Endothelial cell of umbilical vein (primary cell): Measurements from ENCODE around the gene RPL21.

Experiments used
- EZH2 ChIP-seq: IDR thresholded peaks from 2 replicates; pipeline ENCODE4 v1.6.1; 2012; ENCODE audit warnings: borderline replicate concordance, low read depth, mild to moderate bottlenecking, moderate library complexity, low read length, inconsistent platforms; ENCODE audit not compliant: severe bottlenecking
- GATA2 ChIP-seq: IDR thresholded peaks from 2 replicates; pipeline ENCODE4 v1.7.0; 2011; ENCODE audit warnings: low read depth, mild to moderate bottlenecking, moderate library complexity, mixed read lengths, low read length; ENCODE audit not compliant: insufficient read length, insufficient read depth
- JUN ChIP-seq: IDR thresholded peaks from 2 replicates; pipeline ENCODE4 v1.6.1; 2011; ENCODE audit warnings: borderline replicate concordance, low read depth; ENCODE audit not compliant: insufficient read length, insufficient read depth
- MYC ChIP-seq: IDR thresholded peaks from one replicate; pipeline ENCODE4 v1.6.1; 2011; ENCODE audit warnings: mild to moderate bottlenecking, low read depth, low read length
- POLR2A ChIP-seq: IDR thresholded peaks from 2 replicates; pipeline ENCODE4 v1.6.1; 2012; ENCODE audit warnings: low read depth, mild to moderate bottlenecking, control low read depth, low read length
- POLR2AphosphoS5 ChIP-seq: IDR thresholded peaks from 2 replicates; pipeline ENCODE4 v1.6.1; 2012; ENCODE audit warnings: low read depth, mild to moderate bottlenecking, control low read depth, low read length, moderate library complexity; ENCODE audit not compliant: insufficient read depth
- TF ChIP-seq, protein P1 (sequence below), 2 donors: IDR thresholded peaks; 1 replicate in 1 of 2; 2 replicates in 1 of 2; pipeline ENCODE4 v1.5.1; 2011; ENCODE audit warnings: low read length in 2 of 2, mild to moderate bottlenecking in 2 of 2, moderate library complexity in 2 of 2, control low read depth in 1 of 2, inconsistent platforms in 1 of 2, low read depth in 1 of 2; ENCODE audit not compliant: insufficient read depth in 1 of 2; ENCODE audit errors: extremely low read depth in 1 of 2
- TF ChIP-seq, protein P2 (sequence below): IDR thresholded peaks from 2 replicates; pipeline ENCODE4 v1.6.1; 2011; ENCODE audit not compliant: insufficient read depth, insufficient read length

DNA sequence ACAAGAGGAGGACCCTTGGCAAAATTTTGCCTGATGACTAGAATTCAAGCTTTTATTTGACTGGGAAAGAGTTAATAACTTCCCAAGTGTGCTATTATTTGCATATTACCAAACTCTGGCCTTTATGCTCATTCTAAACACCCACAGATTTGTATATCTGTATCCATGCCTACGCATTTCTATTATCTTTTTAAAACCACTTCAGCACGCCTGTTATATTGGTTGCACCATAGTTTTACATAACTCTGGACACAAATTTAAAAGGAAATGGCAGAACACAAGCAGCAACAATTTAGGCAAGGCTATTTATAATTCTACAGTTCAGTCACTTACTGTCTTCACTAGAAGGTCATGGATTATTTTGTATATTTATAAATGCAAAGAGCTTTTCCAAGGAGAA, 15.6 kb downstream of the RPL21 start:
- TF ChIP-seq, protein P1, sequence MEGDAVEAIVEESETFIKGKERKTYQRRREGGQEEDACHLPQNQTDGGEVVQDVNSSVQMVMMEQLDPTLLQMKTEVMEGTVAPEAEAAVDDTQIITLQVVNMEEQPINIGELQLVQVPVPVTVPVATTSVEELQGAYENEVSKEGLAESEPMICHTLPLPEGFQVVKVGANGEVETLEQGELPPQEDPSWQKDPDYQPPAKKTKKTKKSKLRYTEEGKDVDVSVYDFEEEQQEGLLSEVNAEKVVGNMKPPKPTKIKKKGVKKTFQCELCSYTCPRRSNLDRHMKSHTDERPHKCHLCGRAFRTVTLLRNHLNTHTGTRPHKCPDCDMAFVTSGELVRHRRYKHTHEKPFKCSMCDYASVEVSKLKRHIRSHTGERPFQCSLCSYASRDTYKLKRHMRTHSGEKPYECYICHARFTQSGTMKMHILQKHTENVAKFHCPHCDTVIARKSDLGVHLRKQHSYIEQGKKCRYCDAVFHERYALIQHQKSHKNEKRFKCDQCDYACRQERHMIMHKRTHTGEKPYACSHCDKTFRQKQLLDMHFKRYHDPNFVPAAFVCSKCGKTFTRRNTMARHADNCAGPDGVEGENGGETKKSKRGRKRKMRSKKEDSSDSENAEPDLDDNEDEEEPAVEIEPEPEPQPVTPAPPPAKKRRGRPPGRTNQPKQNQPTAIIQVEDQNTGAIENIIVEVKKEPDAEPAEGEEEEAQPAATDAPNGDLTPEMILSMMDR (IDR thresholded peaks at IDR 0.05; ENCODE audit: extremely low read depth in 1 of 2, insufficient read depth in 1 of 2, low read depth in 1 of 2, low read length in 2 of 2) = no peak
- TF ChIP-seq EZH2 (no peak), POLR2AphosphoS5 (no peak), MYC (no peak), POLR2A (no peak), GATA2 (no peak), JUN (no peak)
- TF ChIP-seq, protein P2, sequence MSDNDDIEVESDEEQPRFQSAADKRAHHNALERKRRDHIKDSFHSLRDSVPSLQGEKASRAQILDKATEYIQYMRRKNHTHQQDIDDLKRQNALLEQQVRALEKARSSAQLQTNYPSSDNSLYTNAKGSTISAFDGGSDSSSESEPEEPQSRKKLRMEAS = no peak
